Fibroblast of lung (primary cell): ENCODE measurements around the gene TMEM72. TPM values are rescaled to one million over a fixed set of nuclear protein-coding genes. Genes with fewer than 3 reads are reported as not detected.

Source experiments
- DNase-seq, 2 donors: peaks; one replicate each; pipeline versions ENCODE4 v3.0.0 to v3.0.0-alpha.2; 2010; ENCODE audit warnings: low read depth in 2 of 2
- H2AFZ ChIP-seq: 2 replicates; pipeline ENCODE4 v1.5.1; 2012; ENCODE audit warnings: low read length, control low read depth, inconsistent platforms
- H3K27ac ChIP-seq: 2 replicates; pipeline ENCODE4 v1.5.1; 2011; ENCODE audit warnings: low read length, control low read depth; ENCODE audit not compliant: insufficient read depth
- H3K27me3 ChIP-seq: 2 replicates; pipeline ENCODE4 v1.5.1; 2011; ENCODE audit warnings: mild to moderate bottlenecking, low read length; ENCODE audit not compliant: control insufficient read depth, insufficient read depth
- H3K36me3 ChIP-seq: 2 replicates; pipeline ENCODE4 v1.5.1; 2011; ENCODE audit warnings: low read length; ENCODE audit not compliant: control insufficient read depth, insufficient read depth
- H3K4me1 ChIP-seq: 2 replicates; pipeline ENCODE4 v1.5.1; 2011; ENCODE audit warnings: low read length; ENCODE audit not compliant: control insufficient read depth, insufficient read depth; ENCODE audit errors: extremely low read depth
- H3K4me2 ChIP-seq: 2 replicates; pipeline ENCODE4 v1.5.1; 2011; ENCODE audit warnings: low read length, control low read depth; ENCODE audit not compliant: insufficient read depth; ENCODE audit errors: extremely low read depth
- H3K4me3 ChIP-seq, 4 experiments: fragments of 200-600 bp in 1 of 4; sonication (generic) in 1 of 4; replicated peaks in 1 of 4; 2 replicates each; pipeline ENCODE4 v1.5.1; 2011 to 2016; ENCODE audit warnings: low read length in 4 of 4, low read depth in 3 of 4, mild to moderate bottlenecking in 3 of 4, control low read depth in 2 of 4, inconsistent platforms in 1 of 4, mixed read lengths in 1 of 4; ENCODE audit not compliant: insufficient read depth in 1 of 4; ENCODE audit errors: control extremely low read depth in 1 of 4
- H3K79me2 ChIP-seq: 2 replicates; pipeline ENCODE4 v1.5.1; 2012; ENCODE audit warnings: mild to moderate bottlenecking, low read length, inconsistent platforms; ENCODE audit not compliant: control insufficient read depth, insufficient read depth
- H3K9ac ChIP-seq: 2 replicates; pipeline ENCODE4 v1.5.1; 2011; ENCODE audit warnings: mild to moderate bottlenecking, low read length, control low read depth; ENCODE audit not compliant: insufficient read depth
- H3K9me3 ChIP-seq: 2 replicates; pipeline ENCODE4 v1.5.1; 2012; ENCODE audit warnings: low read depth, low read length; ENCODE audit not compliant: control insufficient read depth, insufficient read depth
- H4K20me1 ChIP-seq: 2 replicates; pipeline ENCODE4 v1.5.1; 2011; ENCODE audit warnings: low read length; ENCODE audit not compliant: control insufficient read depth, insufficient read depth; ENCODE audit errors: extremely low read depth
- EZH2 ChIP-seq: IDR thresholded peaks from 2 replicates; pipeline ENCODE4 v1.5.1; 2012; ENCODE audit warnings: low read length, control low read depth, mild to moderate bottlenecking; ENCODE audit errors: missing control alignments
- polyA plus RNA-seq, 2 donors: library from polyadenylated mRNA; depleted of rRNA in 1 of 2; stranded (reverse) in 1 of 2; unstranded in 1 of 2; fragments of >200 nt; gene quantifications; 2 replicates each; pipeline ENCODE4 v1.2.1, GENCODE V29; 2011 to 2012; ENCODE audit warnings: missing spikeins in 1 of 2
- total RNA-seq: library from RNA; depleted of rRNA; stranded (reverse); fragments of >200 nt; gene quantifications from 2 replicates; pipeline ENCODE4 v1.2.1, GENCODE V29; 2014
- TF ChIP-seq, protein P1 (sequence below), 2 donors: IDR thresholded peaks in 1 of 2; conservative IDR thresholded peaks in 1 of 2; 1 replicate in 1 of 2; 2 replicates in 1 of 2; pipeline ENCODE4 v1.5.1; 2011 to 2012; ENCODE audit warnings: low read length in 2 of 2, control low read depth in 1 of 2, inconsistent platforms in 1 of 2, low read depth in 1 of 2, mild to moderate bottlenecking in 1 of 2

The TMEM72 gene
- total and polyA plus RNA-seq, 2 donors (not counting 1 experiment from before 2014, with no cell fraction given), result not detected

DNA sequence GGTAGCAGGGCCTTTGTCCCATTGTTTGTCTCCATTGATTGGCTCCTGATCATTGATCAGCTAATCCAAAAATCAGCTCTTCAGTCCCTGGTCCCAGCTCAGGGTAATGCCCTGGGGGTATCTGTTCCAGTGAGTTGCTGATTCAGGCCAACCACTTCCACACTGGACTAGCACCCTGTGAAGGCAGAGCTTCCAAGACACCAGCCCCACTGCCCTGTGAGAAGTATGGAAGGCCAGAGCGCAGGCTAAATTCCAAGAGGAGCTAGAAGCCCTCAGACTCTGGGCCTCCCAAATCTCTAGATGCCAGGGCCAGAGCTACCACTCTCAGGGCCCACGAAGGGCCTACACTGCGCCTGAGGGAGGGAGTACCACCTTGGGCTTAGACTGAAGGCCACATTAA, 10.4 kb downstream of the TMEM72 start:
- H2AFZ ChIP-seq, result no peak overlapping the region
- no peaks in the 10 kb centered on the region for H3K9me3 ChIP-seq
- H3K4me2 ChIP-seq, result no peak overlapping the region
- no peaks in the 10 kb centered on the region for H3K36me3 ChIP-seq
- no peak overlapping the region for H3K27ac ChIP-seq
- H4K20me1 ChIP-seq, result no peaks in the 10 kb centered on the region
- H3K27me3 ChIP-seq, result peaks cover 7% of the 10 kb centered on the region
- H3K9ac ChIP-seq, result no peak overlapping the region
- no peaks in the 10 kb centered on the region for H3K4me1 ChIP-seq
- DNase-seq, result no peak
- TF ChIP-seq, protein P1, sequence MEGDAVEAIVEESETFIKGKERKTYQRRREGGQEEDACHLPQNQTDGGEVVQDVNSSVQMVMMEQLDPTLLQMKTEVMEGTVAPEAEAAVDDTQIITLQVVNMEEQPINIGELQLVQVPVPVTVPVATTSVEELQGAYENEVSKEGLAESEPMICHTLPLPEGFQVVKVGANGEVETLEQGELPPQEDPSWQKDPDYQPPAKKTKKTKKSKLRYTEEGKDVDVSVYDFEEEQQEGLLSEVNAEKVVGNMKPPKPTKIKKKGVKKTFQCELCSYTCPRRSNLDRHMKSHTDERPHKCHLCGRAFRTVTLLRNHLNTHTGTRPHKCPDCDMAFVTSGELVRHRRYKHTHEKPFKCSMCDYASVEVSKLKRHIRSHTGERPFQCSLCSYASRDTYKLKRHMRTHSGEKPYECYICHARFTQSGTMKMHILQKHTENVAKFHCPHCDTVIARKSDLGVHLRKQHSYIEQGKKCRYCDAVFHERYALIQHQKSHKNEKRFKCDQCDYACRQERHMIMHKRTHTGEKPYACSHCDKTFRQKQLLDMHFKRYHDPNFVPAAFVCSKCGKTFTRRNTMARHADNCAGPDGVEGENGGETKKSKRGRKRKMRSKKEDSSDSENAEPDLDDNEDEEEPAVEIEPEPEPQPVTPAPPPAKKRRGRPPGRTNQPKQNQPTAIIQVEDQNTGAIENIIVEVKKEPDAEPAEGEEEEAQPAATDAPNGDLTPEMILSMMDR (conservative IDR thresholded peaks at IDR 0.05 in 1 of 2, IDR thresholded peaks at IDR 0.05 in 1 of 2; ENCODE audit: low read depth in 1 of 2, low read length in 2 of 2), result no peak
- no peak for TF ChIP-seq EZH2
- H3K4me3 ChIP-seq, result no peak overlapping the region
- H3K79me2 ChIP-seq, result no peaks in the 10 kb centered on the region

DNA sequence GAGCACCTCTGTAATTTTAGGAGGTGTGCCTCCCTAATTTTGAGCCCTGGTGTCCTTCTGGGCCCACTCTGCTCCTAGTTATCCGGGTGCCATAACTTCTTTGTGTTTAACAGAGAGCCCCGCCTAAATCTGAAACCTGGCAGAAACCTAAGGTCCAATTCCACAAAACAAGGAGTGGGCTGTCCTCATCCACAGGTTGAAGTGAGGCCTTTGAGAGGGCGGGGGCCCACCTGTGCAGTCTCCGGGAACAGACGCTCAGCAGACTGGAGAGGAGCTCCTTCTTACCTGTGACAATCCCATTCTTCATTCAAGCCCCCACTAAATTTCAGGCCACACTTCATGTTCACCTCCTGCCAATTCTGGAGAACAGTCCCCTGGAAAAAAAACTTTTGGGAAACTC, 10.9 kb downstream of the TMEM72 start:
- TF ChIP-seq, protein P1 (conservative IDR thresholded peaks at IDR 0.05 in 1 of 2, IDR thresholded peaks at IDR 0.05 in 1 of 2; ENCODE audit: low read depth in 1 of 2, low read length in 2 of 2), result no peak
- no peak for TF ChIP-seq EZH2
- Histone ChIP-seq H3K4me2 (no peak overlapping the region), H3K27ac (no peak overlapping the region), H3K79me2 (no peaks in the 10 kb centered on the region), H3K36me3 (no peaks in the 10 kb centered on the region), H4K20me1 (no peaks in the 10 kb centered on the region), H3K9me3 (no peaks in the 10 kb centered on the region), H3K4me1 (no peaks in the 10 kb centered on the region), H2AFZ (no peak overlapping the region), H3K9ac (no peak overlapping the region), H3K27me3 (peaks cover 7% of the 10 kb centered on the region), H3K4me3 (no peak overlapping the region)
- no peak for DNase-seq

DNA sequence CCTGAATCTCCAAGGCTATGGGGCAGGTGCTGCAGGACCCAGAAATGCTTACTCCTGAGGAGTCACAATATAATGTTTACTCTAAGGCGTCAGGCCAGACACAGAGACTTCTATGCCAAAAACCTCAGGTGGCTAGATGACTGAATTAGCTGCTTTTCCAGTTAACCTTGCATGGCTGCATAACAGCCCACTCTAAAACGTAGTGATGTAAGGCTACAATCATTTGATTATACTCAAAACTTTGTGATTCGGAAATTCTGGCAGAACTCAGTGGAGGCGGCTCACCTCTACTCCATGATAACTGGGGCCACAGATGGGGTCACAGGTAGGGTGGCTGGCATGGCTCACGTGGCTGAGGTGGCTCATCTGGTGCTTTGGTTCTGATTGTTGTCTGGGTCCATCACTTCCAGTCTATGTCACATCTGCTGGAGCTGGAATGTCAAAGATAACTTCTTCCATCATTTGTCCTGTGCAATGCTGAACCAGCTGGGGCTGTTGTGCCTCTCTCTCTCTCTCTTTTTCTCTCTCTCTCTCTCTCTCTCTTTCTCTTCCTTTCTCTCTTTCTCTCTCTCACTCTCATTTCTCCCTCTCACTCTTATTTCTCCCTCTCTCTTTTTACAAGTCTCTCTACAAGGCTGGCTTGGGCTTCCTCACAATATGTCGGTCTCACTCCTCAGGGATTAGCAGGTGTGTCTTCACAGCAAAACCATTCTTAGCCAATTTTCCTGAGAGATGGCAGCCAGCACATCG, 11.8 kb downstream of the TMEM72 start:
- no peaks in the 10 kb centered on the region for H3K79me2 ChIP-seq
- H3K4me1 ChIP-seq, result no peaks in the 10 kb centered on the region
- no peak overlapping the region for H3K27ac ChIP-seq
- no peak overlapping the region for H3K4me2 ChIP-seq
- DNase-seq, result no peak
- no peak overlapping the region for H3K9ac ChIP-seq
- no peak overlapping the region for H3K4me3 ChIP-seq
- H4K20me1 ChIP-seq, result no peaks in the 10 kb centered on the region
- H3K9me3 ChIP-seq, result no peaks in the 10 kb centered on the region
- peaks cover 7% of the 10 kb centered on the region for H3K27me3 ChIP-seq
- H3K36me3 ChIP-seq, result no peaks in the 10 kb centered on the region
- TF ChIP-seq EZH2, result no peak
- TF ChIP-seq, protein P1 (conservative IDR thresholded peaks at IDR 0.05 in 1 of 2, IDR thresholded peaks at IDR 0.05 in 1 of 2; ENCODE audit: low read depth in 1 of 2, low read length in 2 of 2), result no peak
- H2AFZ ChIP-seq, result no peak overlapping the region
